Measurements from ENCODE around the gene DBI. TPM values are rescaled to one million over a fixed set of nuclear protein-coding genes. Genes with fewer than 3 reads are reported as not detected.

DBI gene
- polyA plus RNA-seq (2013, experiment 1 of 2), result 730 TPM
- 718 TPM for polyA plus RNA-seq (2013, experiment 2 of 2)

DNA sequence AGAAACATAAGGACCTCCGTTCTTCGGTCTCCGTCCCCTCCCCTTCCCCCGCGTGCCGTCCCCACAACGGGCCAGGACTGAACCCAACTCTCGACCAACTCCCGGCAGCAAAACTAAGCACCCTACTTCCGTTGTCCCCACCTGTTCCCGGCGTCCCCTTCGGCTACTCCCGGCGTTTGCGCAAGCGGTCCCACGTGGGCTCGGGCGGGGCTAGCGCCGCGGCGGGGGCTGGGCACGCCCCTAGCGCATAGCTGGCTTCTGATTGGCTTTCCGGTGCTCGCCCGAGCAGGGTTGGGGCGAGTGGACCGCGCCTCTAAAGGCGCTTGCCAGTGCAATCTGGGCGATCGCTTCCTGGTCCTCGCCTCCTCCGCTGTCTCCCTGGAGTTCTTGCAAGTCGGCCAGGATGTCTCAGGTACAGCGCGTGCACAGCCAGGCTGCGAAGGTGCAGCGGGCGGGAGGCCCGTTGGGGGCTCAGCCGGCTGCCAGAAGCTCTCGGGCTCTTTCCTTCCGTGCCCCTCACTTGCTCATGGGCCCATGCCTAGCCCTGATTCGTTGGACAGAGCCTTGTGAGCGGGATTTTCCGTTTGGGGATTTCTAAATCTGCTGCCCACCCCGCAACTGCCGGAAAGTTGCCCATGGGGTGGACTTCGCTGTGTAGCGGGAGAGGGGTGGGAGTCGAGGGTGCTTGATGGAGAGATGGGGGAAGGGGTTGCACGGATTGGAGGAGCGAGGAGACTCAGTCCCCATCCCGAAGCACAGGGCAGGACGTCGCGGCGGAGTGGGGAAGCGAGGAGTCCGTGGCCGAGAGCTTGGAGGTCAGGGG lies at the start of gene DBI, which contains the start of gene C2orf76:
Gene DBI (plus strand): TSS at position 329 of the 823 bp plus-strand sequence. CDS start 75 bp downstream, at position 404.
Gene C2orf76 (minus strand): TSS at position 186 of the 823 bp plus-strand sequence. CDS start 26,875 bp downstream, outside the sequence.
- Histone ChIP-seq H3K4me2 (ENCODE audit: low read length) (peak within 1 kb of the TSS; percentile 93), H2AK5ac (ENCODE audit: low read length) (no peak within 1 kb of the TSS), H4K5ac (ENCODE audit: low read length) (no peak within 1 kb of the TSS), H3K27ac (ENCODE audit: low read depth, low read length) (peak within 1 kb of the TSS; percentile 67), H3K18ac (ENCODE audit: low read length) (peak within 1 kb of the TSS; percentile 89), H3K4me1 (ENCODE audit: control insufficient read depth, low read depth, low read length) (peaks cover 5% of the 10 kb centered on the region), H4K8ac (ENCODE audit: low read depth, low read length) (no peak within 1 kb of the TSS), H3K36me3 (ENCODE audit: control insufficient read depth, insufficient read depth, low read length) (peaks cover 19% of the 10 kb centered on the region), H3K79me2 (ENCODE audit: control insufficient read depth, insufficient read depth, low read length) (peaks cover 31% of the 10 kb centered on the region), H3K27me3 (ENCODE audit: insufficient read depth, low read length, poor library complexity) (no peaks in the 10 kb centered on the region), H3K9ac (ENCODE audit: low read length) (peak within 1 kb of the TSS; percentile 90), H2BK15ac (replicated peaks; ENCODE audit: low read depth) (no peak within 1 kb of the TSS), H2BK5ac (ENCODE audit: low read length) (peak within 1 kb of the TSS; percentile 81), H2BK120ac (ENCODE audit: low read depth, low read length) (no peak within 1 kb of the TSS), H3K4me3 (ENCODE audit: low read length) (peak within 1 kb of the TSS; percentile 55), H3K23ac (ENCODE audit: low read length) (no peak within 1 kb of the TSS), H3K4ac (ENCODE audit: low read depth, low read length) (peak within 1 kb of the TSS; percentile 96), H3K79me1 (ENCODE audit: low read length) (peaks cover 22% of the 10 kb centered on the region), H3K56ac (ENCODE audit: low read length) (peak within 1 kb of the TSS; percentile 92)
- peak; percentile 97 for DNase-seq
- no CpG with 5 or more reads among the region's 65 CpGs for WGBS (ENCODE audit: extremely low coverage, insufficient coverage, low lambda C conversion rate)

DNA sequence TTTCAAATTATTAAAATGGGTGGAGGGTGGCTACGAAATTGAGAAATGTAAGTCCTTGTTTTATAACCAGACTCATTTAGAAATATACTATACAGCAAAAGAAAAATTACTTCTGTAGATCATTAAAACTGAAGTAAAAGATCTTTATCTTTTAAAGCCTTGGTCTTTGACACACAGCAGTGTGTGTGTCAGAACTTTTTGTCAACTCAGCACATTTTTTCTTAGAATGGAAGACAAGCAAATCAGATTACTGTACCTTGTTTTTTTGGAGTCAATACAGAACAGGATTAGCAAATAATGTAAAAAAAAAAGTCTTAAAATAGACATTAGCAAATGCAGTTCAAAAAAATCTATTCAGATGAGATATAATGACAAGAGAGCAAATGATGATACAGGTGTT lies 49.2 kb upstream of the DBI start:
- no peak for DNase-seq
- no peak overlapping the region for H2AK5ac ChIP-seq (ENCODE audit: low read length)
- no peak overlapping the region for H2BK5ac ChIP-seq (ENCODE audit: low read length)
- no peak overlapping the region for H2BK120ac ChIP-seq (ENCODE audit: low read depth, low read length)
- H3K18ac ChIP-seq (ENCODE audit: low read length), result no peak overlapping the region
- H3K23ac ChIP-seq (ENCODE audit: low read length), result no peak overlapping the region
- no peak overlapping the region for H3K4me3 ChIP-seq (ENCODE audit: low read length)
- no peak overlapping the region for H3K27ac ChIP-seq (ENCODE audit: low read depth, low read length)
- H3K79me2 ChIP-seq (ENCODE audit: control insufficient read depth, insufficient read depth, low read length), result no peaks in the 10 kb centered on the region
- no peak overlapping the region for H3K9ac ChIP-seq (ENCODE audit: low read length)
- no peak overlapping the region for H2BK15ac ChIP-seq (replicated peaks; ENCODE audit: low read depth)
- no peaks in the 10 kb centered on the region for H3K79me1 ChIP-seq (ENCODE audit: low read length)
- no peaks in the 10 kb centered on the region for H3K4me1 ChIP-seq (ENCODE audit: control insufficient read depth, low read depth, low read length)
- no CpG with 5 or more reads among the region's 1 CpG for WGBS (ENCODE audit: extremely low coverage, insufficient coverage, low lambda C conversion rate)
- no peak overlapping the region for H3K4ac ChIP-seq (ENCODE audit: low read depth, low read length)
- H3K4me2 ChIP-seq (ENCODE audit: low read length), result no peak overlapping the region
- H3K27me3 ChIP-seq (ENCODE audit: insufficient read depth, low read length, poor library complexity), result no peaks in the 10 kb centered on the region
- H4K5ac ChIP-seq (ENCODE audit: low read length), result no peak overlapping the region
- H3K56ac ChIP-seq (ENCODE audit: low read length), result no peak overlapping the region
- no peak overlapping the region for H4K8ac ChIP-seq (ENCODE audit: low read depth, low read length)
- H3K36me3 ChIP-seq (ENCODE audit: control insufficient read depth, insufficient read depth, low read length), result no peaks in the 10 kb centered on the region

DNA sequence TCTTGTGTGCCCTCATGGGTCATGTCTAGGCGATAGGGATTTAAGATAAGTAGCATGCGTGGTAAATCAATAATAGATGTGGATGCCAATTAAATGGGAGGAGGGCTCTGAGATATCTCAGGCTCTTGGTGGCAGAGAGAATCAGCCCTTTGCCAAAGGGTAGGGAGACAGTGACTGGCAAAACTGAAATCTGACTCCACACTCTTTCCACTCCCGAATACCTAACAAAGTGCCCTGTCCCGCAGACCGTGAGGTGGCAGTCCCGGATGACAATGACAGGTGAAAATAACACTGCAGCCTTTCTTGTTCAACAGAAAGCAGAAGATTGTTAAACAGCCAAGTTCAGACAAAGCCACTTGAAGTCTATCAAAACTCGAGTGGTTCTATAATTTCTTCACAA lies 47.2 kb upstream of the DBI start:
- Histone ChIP-seq H3K79me2 (ENCODE audit: control insufficient read depth, insufficient read depth, low read length) (no peaks in the 10 kb centered on the region), H3K27ac (ENCODE audit: low read depth, low read length) (no peak overlapping the region), H3K79me1 (ENCODE audit: low read length) (no peaks in the 10 kb centered on the region), H3K27me3 (ENCODE audit: insufficient read depth, low read length, poor library complexity) (no peaks in the 10 kb centered on the region), H3K4ac (ENCODE audit: low read depth, low read length) (no peak overlapping the region), H2BK15ac (replicated peaks; ENCODE audit: low read depth) (no peak overlapping the region), H2BK5ac (ENCODE audit: low read length) (no peak overlapping the region), H3K23ac (ENCODE audit: low read length) (no peak overlapping the region), H2BK120ac (ENCODE audit: low read depth, low read length) (no peak overlapping the region), H3K36me3 (ENCODE audit: control insufficient read depth, insufficient read depth, low read length) (no peaks in the 10 kb centered on the region), H3K9ac (ENCODE audit: low read length) (no peak overlapping the region), H3K56ac (ENCODE audit: low read length) (no peak overlapping the region), H3K4me3 (ENCODE audit: low read length) (no peak overlapping the region), H3K4me1 (ENCODE audit: control insufficient read depth, low read depth, low read length) (no peaks in the 10 kb centered on the region), H3K4me2 (ENCODE audit: low read length) (no peak overlapping the region), H2AK5ac (ENCODE audit: low read length) (no peak overlapping the region), H3K18ac (ENCODE audit: low read length) (no peak overlapping the region), H4K8ac (ENCODE audit: low read depth, low read length) (no peak overlapping the region), H4K5ac (ENCODE audit: low read length) (no peak overlapping the region)
- no CpG with 5 or more reads among the region's 7 CpGs for WGBS (ENCODE audit: extremely low coverage, insufficient coverage, low lambda C conversion rate)
- DNase-seq, result no peak

DNA sequence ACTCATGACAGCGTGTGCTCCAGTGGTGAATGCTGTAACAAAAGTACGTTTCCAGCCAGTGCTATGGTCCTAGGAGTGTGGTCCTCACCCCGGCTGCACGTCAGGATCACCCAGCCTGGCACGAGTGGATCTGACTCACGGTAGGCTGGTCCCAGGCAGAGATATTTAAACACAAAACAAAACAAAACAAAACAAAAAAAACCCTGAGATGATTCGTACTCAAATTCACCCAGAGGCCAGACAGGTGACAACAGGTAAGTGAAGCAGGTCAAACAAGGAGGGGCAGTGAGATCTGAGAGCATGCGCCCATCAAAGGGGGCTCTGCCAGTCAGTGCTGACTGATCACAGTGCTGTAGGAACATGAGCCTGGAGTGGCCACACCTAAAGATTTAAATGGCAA lies 43.3 kb upstream of the DBI start:
- Histone ChIP-seq H3K79me1 (ENCODE audit: low read length) (no peaks in the 10 kb centered on the region), H3K4me1 (ENCODE audit: control insufficient read depth, low read depth, low read length) (no peaks in the 10 kb centered on the region), H4K5ac (ENCODE audit: low read length) (no peak overlapping the region), H2BK5ac (ENCODE audit: low read length) (no peak overlapping the region), H3K4me2 (ENCODE audit: low read length) (no peak overlapping the region), H3K79me2 (ENCODE audit: control insufficient read depth, insufficient read depth, low read length) (no peaks in the 10 kb centered on the region), H3K56ac (ENCODE audit: low read length) (no peak overlapping the region), H3K9ac (ENCODE audit: low read length) (no peak overlapping the region), H2BK15ac (replicated peaks; ENCODE audit: low read depth) (no peak overlapping the region), H3K36me3 (ENCODE audit: control insufficient read depth, insufficient read depth, low read length) (no peaks in the 10 kb centered on the region), H3K18ac (ENCODE audit: low read length) (no peak overlapping the region), H3K4ac (ENCODE audit: low read depth, low read length) (no peak overlapping the region), H3K27ac (ENCODE audit: low read depth, low read length) (no peak overlapping the region), H3K27me3 (ENCODE audit: insufficient read depth, low read length, poor library complexity) (no peaks in the 10 kb centered on the region), H2AK5ac (ENCODE audit: low read length) (no peak overlapping the region), H3K23ac (ENCODE audit: low read length) (no peak overlapping the region), H3K4me3 (ENCODE audit: low read length) (no peak overlapping the region), H2BK120ac (ENCODE audit: low read depth, low read length) (no peak overlapping the region), H4K8ac (ENCODE audit: low read depth, low read length) (no peak overlapping the region)
- DNase-seq, result no peak
- WGBS (ENCODE audit: extremely low coverage, insufficient coverage, low lambda C conversion rate), result no CpG with 5 or more reads among the region's 8 CpGs

DNA sequence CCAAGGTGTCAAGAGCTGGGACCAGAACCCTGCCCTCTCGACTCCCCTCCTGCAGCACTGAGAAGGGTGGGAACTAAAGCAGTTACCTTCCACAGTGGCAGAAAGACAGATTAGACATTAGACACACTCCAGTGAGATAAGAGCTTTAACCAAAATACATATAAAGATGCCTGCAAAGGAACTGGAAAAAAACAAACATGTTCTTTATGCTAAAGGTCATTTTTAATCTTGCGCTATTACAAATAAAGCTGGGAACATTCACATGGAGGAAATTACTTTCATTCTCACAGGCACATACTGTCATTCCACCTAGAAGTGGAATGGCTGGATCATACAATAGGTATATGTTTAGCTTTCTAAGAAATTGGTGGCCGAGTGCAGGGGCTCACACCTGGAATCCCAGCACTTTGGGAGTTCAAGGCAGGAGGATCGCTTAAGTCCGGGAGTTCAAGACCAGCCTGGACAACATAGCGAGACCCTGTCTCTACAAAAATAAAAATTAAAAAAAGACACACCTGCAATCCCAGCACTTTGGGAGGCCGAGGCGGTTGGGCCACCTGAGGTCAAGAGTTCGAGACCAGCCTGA lies 42.0 kb upstream of the DBI start:
- H3K4me1 ChIP-seq (ENCODE audit: control insufficient read depth, low read depth, low read length), result no peaks in the 10 kb centered on the region
- DNase-seq, result no peak
- no peak overlapping the region for H2AK5ac ChIP-seq (ENCODE audit: low read length)
- H2BK5ac ChIP-seq (ENCODE audit: low read length), result no peak overlapping the region
- no peak overlapping the region for H3K27ac ChIP-seq (ENCODE audit: low read depth, low read length)
- no peak overlapping the region for H2BK120ac ChIP-seq (ENCODE audit: low read depth, low read length)
- WGBS (ENCODE audit: extremely low coverage, insufficient coverage, low lambda C conversion rate), result no CpG with 5 or more reads among the region's 9 CpGs
- H3K23ac ChIP-seq (ENCODE audit: low read length), result no peak overlapping the region
- H3K79me1 ChIP-seq (ENCODE audit: low read length), result no peaks in the 10 kb centered on the region
- H3K4me2 ChIP-seq (ENCODE audit: low read length), result no peak overlapping the region
- H4K5ac ChIP-seq (ENCODE audit: low read length), result no peak overlapping the region
- no peak overlapping the region for H3K9ac ChIP-seq (ENCODE audit: low read length)
- no peak overlapping the region for H2BK15ac ChIP-seq (replicated peaks; ENCODE audit: low read depth)
- H3K79me2 ChIP-seq (ENCODE audit: control insufficient read depth, insufficient read depth, low read length), result no peaks in the 10 kb centered on the region
- H3K36me3 ChIP-seq (ENCODE audit: control insufficient read depth, insufficient read depth, low read length), result no peaks in the 10 kb centered on the region
- no peak overlapping the region for H3K18ac ChIP-seq (ENCODE audit: low read length)
- H4K8ac ChIP-seq (ENCODE audit: low read depth, low read length), result no peak overlapping the region
- no peak overlapping the region for H3K4me3 ChIP-seq (ENCODE audit: low read length)
- H3K4ac ChIP-seq (ENCODE audit: low read depth, low read length), result no peak overlapping the region
- no peaks in the 10 kb centered on the region for H3K27me3 ChIP-seq (ENCODE audit: insufficient read depth, low read length, poor library complexity)
- H3K56ac ChIP-seq (ENCODE audit: low read length), result no peak overlapping the region
